Activated B cell treated with CpG ODN at 0.5 μM for 24 hours (primary cell): ENCODE measurements around the gene MTNR1B. TPM values are rescaled to one million over a fixed set of nuclear protein-coding genes. Genes with fewer than 3 reads are reported as not detected.

Experiments
- ATAC-seq: fragments of 200-7000 bp; cut with Tn5 transposase; one replicate; pipeline ENCODE4 v1.10.0; 2021; ENCODE audit warnings: low read depth, mild to moderate bottlenecking, moderate library complexity
- CTCF ChIA-PET: fragments of 350-600 bp; sonication (Branson Sonifier 250); formaldehyde crosslinking; loops from one replicate; lab custom pipeline; 2021; ENCODE audit warnings: antibody characterized with exemption; lab: Charles Lee
- POLR2A ChIA-PET: fragments of 350-600 bp; sonication (Branson Sonifier 250); formaldehyde crosslinking; loops from one replicate; lab custom pipeline; 2021; ENCODE audit warnings: antibody characterized with exemption; lab: Charles Lee
- DNase-seq: peaks from one replicate; pipeline ENCODE4 v3.0.0; 2022
- H3K27ac Mint-ChIP-seq: one replicate; pipeline ENCODE4 v1.8.0; 2020; ENCODE audit warnings: mixed read lengths
- H3K27me3 Mint-ChIP-seq: one replicate; pipeline ENCODE4 v1.8.0; 2021; ENCODE audit warnings: mixed read lengths
- H3K36me3 Mint-ChIP-seq: one replicate; pipeline ENCODE4 v1.8.0; 2021; ENCODE audit warnings: low read depth, mixed read lengths
- H3K4me1 Mint-ChIP-seq: one replicate; pipeline ENCODE4 v1.8.0; 2021; ENCODE audit warnings: mixed read lengths
- H3K4me3 Mint-ChIP-seq: one replicate; pipeline ENCODE4 v1.8.0; 2020; ENCODE audit warnings: mild to moderate bottlenecking, mixed read lengths
- H3K9me3 Mint-ChIP-seq: one replicate; pipeline ENCODE4 v1.8.0; 2020; ENCODE audit warnings: mixed read lengths
- intact Hi-C: fragments of 100-400 bp; cut with micrococcal nuclease; formaldehyde crosslinking; loops from one replicate; pipeline ENCODE4 v1.15.1; 2024
- total RNA-seq: library from RNA; stranded (reverse); gene quantifications from 2 replicates; pipeline ENCODE4 v1.2.3, GENCODE V29; 2022
- TF ChIP-seq, protein P1 (sequence below): fragments of 200-600 bp; IDR thresholded peaks from one replicate; pipeline ENCODE4 v1.8.0; 2022; ENCODE audit warnings: antibody characterized with exemption, mild to moderate bottlenecking

MTNR1B gene
- total RNA-seq, 1 donor from 2014 or later, result not detected

DNA sequence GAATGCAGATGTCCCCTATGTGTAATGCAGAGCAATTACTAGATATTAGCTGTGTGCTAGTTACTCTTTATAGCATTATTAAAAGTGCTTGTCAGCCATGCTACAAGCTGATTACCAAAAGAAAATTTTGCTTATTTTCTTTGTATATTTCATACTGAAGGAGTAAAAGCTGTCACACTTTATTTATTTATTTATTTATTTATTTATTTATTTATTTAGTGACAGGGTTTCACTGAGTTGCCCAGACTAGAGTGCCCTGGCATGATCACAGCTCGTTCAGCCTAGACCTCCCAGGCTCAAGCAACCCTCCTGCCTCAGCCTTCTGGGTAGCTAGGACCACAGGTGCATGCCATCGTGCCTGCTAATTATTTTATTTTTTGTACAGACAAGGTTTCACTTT lies 4.3 kb upstream of the MTNR1B start:
- TF ChIP-seq, protein P1, sequence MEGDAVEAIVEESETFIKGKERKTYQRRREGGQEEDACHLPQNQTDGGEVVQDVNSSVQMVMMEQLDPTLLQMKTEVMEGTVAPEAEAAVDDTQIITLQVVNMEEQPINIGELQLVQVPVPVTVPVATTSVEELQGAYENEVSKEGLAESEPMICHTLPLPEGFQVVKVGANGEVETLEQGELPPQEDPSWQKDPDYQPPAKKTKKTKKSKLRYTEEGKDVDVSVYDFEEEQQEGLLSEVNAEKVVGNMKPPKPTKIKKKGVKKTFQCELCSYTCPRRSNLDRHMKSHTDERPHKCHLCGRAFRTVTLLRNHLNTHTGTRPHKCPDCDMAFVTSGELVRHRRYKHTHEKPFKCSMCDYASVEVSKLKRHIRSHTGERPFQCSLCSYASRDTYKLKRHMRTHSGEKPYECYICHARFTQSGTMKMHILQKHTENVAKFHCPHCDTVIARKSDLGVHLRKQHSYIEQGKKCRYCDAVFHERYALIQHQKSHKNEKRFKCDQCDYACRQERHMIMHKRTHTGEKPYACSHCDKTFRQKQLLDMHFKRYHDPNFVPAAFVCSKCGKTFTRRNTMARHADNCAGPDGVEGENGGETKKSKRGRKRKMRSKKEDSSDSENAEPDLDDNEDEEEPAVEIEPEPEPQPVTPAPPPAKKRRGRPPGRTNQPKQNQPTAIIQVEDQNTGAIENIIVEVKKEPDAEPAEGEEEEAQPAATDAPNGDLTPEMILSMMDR, result no peak
- Mint-ChIP-seq H3K27ac (no peak overlapping the region), H3K27me3 (no peaks in the 10 kb centered on the region), H3K4me3 (no peak overlapping the region), H3K4me1 (no peaks in the 10 kb centered on the region), H3K36me3 (no peaks in the 10 kb centered on the region), H3K9me3 (no peaks in the 10 kb centered on the region)
- intact Hi-C loops, result no loop called here
- no peak for DNase-seq
- ChIA-PET POLR2A (no interaction called here), CTCF (no interaction called here)
- ATAC-seq, result no peak

DNA sequence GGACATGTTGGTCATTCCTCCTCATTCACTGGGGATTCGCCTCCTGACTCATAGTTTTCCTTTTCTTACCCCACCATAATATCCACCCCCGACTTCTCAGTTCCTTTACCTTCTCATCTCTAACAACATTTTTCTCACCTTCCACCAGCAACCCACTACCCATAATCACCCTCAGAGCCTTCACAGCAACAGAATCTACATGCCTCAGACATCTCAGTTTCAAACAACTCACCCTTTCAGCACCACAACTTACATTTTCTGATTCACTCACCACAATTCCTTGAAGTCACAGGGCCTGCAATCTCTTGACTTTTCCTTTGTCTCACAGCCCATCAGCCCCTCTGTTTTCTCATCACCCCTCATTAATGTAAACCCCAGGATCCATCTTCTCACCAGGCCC lies 2.3 kb upstream of the MTNR1B start:
- DNase-seq (no peak), ATAC-seq (no peak)
- no peak overlapping the region for H3K4me3 Mint-ChIP-seq
- H3K4me1 Mint-ChIP-seq, result no peaks in the 10 kb centered on the region
- no peaks in the 10 kb centered on the region for H3K27me3 Mint-ChIP-seq
- intact Hi-C loops, result no loop called here
- POLR2A ChIA-PET, result no interaction called here
- no peak overlapping the region for H3K27ac Mint-ChIP-seq
- TF ChIP-seq, protein P1, result no peak
- no peaks in the 10 kb centered on the region for H3K36me3 Mint-ChIP-seq
- CTCF ChIA-PET, result no interaction called here
- no peaks in the 10 kb centered on the region for H3K9me3 Mint-ChIP-seq

DNA sequence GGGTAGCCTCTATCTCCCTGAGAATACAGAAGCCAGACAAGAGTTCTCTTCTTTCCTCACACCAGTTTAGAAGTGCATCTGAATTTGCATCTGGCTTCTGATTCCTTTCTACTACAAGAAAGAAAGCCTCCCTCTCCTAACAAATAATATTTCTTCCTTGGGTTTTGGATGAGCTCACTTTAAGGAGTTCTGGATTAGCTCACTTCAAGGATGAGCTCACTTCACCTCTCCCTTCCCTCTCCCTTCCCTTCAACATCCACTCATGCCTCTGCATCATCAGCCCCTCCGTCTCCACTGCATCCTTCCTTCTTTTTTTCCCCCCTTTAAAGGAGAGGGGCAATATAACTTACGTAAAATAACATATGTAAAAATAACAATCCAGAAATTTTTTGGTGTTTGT lies 1.6 kb upstream of the MTNR1B start:
- H3K4me1 Mint-ChIP-seq, result no peaks in the 10 kb centered on the region
- no peaks in the 10 kb centered on the region for H3K27me3 Mint-ChIP-seq
- CTCF ChIA-PET, result no interaction called here
- POLR2A ChIA-PET, result no interaction called here
- no peaks in the 10 kb centered on the region for H3K9me3 Mint-ChIP-seq
- intact Hi-C loops, result no loop called here
- DNase-seq, result no peak
- no peaks in the 10 kb centered on the region for H3K36me3 Mint-ChIP-seq
- TF ChIP-seq, protein P1, result no peak
- ATAC-seq, result no peak
- no peak overlapping the region for H3K27ac Mint-ChIP-seq
- H3K4me3 Mint-ChIP-seq, result no peak overlapping the region

DNA sequence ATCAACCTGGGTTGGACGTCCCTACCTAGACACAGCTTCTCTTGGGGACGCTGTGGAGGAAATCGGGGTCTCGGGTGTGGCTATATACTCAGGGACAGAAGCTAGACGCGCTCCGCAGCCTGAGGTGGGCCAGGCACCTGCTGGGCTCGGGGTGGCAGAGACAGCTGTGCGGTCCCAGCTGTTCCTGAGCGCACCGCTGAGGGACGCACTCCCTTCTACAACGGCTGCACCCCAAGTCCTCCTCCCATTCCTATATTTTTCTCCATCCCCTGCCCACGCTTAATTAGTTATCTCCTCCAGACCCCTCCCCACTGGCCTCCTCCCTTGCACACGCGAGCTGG lies 188 bp upstream of the MTNR1B start:
- Mint-ChIP-seq H3K4me1 (no peaks in the 10 kb centered on the region), H3K4me3 (no peak overlapping the region), H3K27me3 (no peaks in the 10 kb centered on the region), H3K36me3 (no peaks in the 10 kb centered on the region), H3K27ac (no peak overlapping the region), H3K9me3 (no peaks in the 10 kb centered on the region)
- POLR2A ChIA-PET, result no interaction called here
- intact Hi-C loops, result no loop called here
- ATAC-seq (no peak), DNase-seq (no peak)
- CTCF ChIA-PET, result no interaction called here
- TF ChIP-seq, protein P1, result no peak

DNA sequence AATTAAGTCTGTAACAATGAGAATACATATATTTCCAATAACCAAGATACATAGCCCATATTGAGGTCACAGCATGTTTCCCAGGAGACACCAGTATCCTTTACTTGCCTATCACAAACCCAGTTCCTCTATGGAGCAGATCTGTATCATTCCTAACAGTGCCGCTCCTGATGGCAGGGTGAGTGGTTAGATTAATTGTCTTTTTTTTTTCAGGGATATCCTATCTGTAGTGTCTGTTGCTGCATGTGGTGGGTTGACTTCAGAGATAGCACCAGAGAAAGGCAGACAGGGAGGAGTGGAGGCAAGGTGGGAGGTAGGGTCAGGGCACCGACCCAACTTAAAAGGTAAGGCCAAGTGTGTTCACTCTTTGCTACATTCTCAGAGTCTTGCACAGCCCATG lies 2.8 kb downstream of the MTNR1B start:
- no peak for ATAC-seq
- no peaks in the 10 kb centered on the region for H3K9me3 Mint-ChIP-seq

More for the DNA sequence above, 2.8 kb downstream of the MTNR1B start:
- ChIA-PET POLR2A (no interaction called here), CTCF (no interaction called here)
- no peaks in the 10 kb centered on the region for H3K27me3 Mint-ChIP-seq
- no peaks in the 10 kb centered on the region for H3K36me3 Mint-ChIP-seq
- intact Hi-C loops, result no loop called here
- H3K4me3 Mint-ChIP-seq, result no peak overlapping the region
- no peak for DNase-seq
- TF ChIP-seq, protein P1, result no peak
- H3K4me1 Mint-ChIP-seq, result no peaks in the 10 kb centered on the region
- H3K27ac Mint-ChIP-seq, result no peak overlapping the region
